ENCODE data around the gene CELSR2. TPM values are rescaled to one million over a fixed set of nuclear protein-coding genes. Genes with fewer than 3 reads are reported as not detected.

Gene CELSR2
- total RNA-seq, 2 donors from 2014 or later: 4.2 to 6.1 TPM

- Histone ChIP-seq H3K27me3 (no peaks in the 10 kb centered on the region), H3K4me3 (no peak overlapping the region), H3K4me1 (no peaks in the 10 kb centered on the region), H3K9me3 (no peaks in the 10 kb centered on the region), H3K9ac (ENCODE audit: low read depth in 2 of 2, low read length in 2 of 2) (peak overlapping the region in 1 of 2 donors; percentile 12), H3K27ac (peak overlapping the region; percentile 12), H3K36me3 (no peaks in the 10 kb centered on the region)
- intact Hi-C loops (cut with DNase I): no loop called here
- TF ChIP-seq CTCF (IDR thresholded peaks at IDR 0.05): no peak
- no peak for DNase-seq
Measured at GRCh38 chr1:109253803-109254620, 4.7 kb downstream of the CELSR2 start.

- no peaks in the 10 kb centered on the region for H3K9me3 ChIP-seq
- H3K27ac ChIP-seq: no peak overlapping the region
- no peaks in the 10 kb centered on the region for H3K4me1 ChIP-seq
- DNase-seq: no peak
- no peak overlapping the region for H3K9ac ChIP-seq (ENCODE audit: low read depth in 2 of 2, low read length in 2 of 2)
- intact Hi-C loops (cut with DNase I): no loop called here
- no peaks in the 10 kb centered on the region for H3K27me3 ChIP-seq
- no peak for TF ChIP-seq CTCF (IDR thresholded peaks at IDR 0.05)
- no peaks in the 10 kb centered on the region for H3K36me3 ChIP-seq
- no peak overlapping the region for H3K4me3 ChIP-seq
Measured at GRCh38 chr1:109254621-109255096, 5.3 kb downstream of the CELSR2 start.

DNA sequence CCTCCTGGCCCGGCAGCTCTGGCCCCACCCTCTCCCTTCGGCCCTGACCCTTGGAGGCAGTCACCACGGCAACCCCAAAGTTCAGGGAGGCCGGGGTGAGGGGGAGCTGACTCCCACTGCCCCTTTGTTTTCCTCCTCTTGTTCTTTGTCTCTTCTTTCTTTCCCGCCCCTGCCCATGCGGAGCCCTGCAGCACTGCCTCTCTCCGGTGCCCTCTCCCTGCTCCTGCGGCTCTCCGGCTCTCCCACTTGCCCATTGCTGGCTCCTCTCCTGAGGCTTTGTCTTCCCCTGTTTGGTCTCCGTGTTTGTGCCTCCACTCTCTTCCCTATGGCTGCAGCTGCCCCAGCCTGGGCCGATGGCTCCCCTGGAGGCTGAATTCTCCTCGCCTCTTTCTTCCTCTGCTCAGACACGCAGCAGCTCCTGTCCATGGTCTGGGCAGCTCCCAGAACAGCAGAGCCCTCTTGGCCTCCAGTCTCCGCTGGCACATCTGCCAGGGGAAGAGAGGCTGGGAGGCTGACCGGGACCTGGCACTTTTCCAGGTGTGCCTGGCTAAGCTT lies 5.8 kb downstream of the CELSR2 start:
- no peaks in the 10 kb centered on the region for H3K4me1 ChIP-seq
- H3K9ac ChIP-seq (ENCODE audit: low read depth in 2 of 2, low read length in 2 of 2): no peak overlapping the region
- TF ChIP-seq CTCF (IDR thresholded peaks at IDR 0.05): no peak
- H3K36me3 ChIP-seq: no peaks in the 10 kb centered on the region
- intact Hi-C loops (cut with DNase I): no loop called here
- H3K9me3 ChIP-seq: no peaks in the 10 kb centered on the region
- no peaks in the 10 kb centered on the region for H3K27me3 ChIP-seq
- no peak overlapping the region for H3K4me3 ChIP-seq
- DNase-seq: no peak
- no peak overlapping the region for H3K27ac ChIP-seq

GRCh38 chr1:109255678-109256077 lies 6.3 kb downstream of the CELSR2 start:
- Histone ChIP-seq H3K27ac (no peak overlapping the region), H3K9ac (ENCODE audit: low read depth in 2 of 2, low read length in 2 of 2) (no peak overlapping the region), H3K27me3 (no peaks in the 10 kb centered on the region), H3K36me3 (no peaks in the 10 kb centered on the region), H3K4me3 (no peak overlapping the region), H3K9me3 (no peaks in the 10 kb centered on the region), H3K4me1 (no peaks in the 10 kb centered on the region)
- DNase-seq: no peak
- intact Hi-C loops (cut with DNase I): no loop called here
- no peak for TF ChIP-seq CTCF (IDR thresholded peaks at IDR 0.05)

- intact Hi-C loops (cut with DNase I): no loop called here
- Histone ChIP-seq H3K27me3 (no peaks in the 10 kb centered on the region), H3K4me1 (no peaks in the 10 kb centered on the region), H3K36me3 (no peaks in the 10 kb centered on the region), H3K27ac (no peak overlapping the region), H3K9me3 (no peaks in the 10 kb centered on the region), H3K9ac (ENCODE audit: low read depth in 2 of 2, low read length in 2 of 2) (no peak overlapping the region), H3K4me3 (no peak overlapping the region)
- TF ChIP-seq CTCF (IDR thresholded peaks at IDR 0.05): no peak
- DNase-seq: no peak
Measured at GRCh38 chr1:109256085-109256484, 6.7 kb downstream of the CELSR2 start.

Measured in colonic mucosa (tissue), 4 donors.